Mucosa of descending colon (tissue), 3 donors: ENCODE results near the gene AFF4. TPM values are rescaled to one million over a fixed set of nuclear protein-coding genes. Genes with fewer than 3 reads are reported as not detected.
"Not testable (repeated sequence)": the region's sequence is repeated elsewhere in the genome, so short reads cannot be mapped to it uniquely, and the experiment has no call there.

Experiments used
- ATAC-seq: fragments of 200-7000 bp; cut with Tn5 transposase; one replicate; pipeline ENCODE4 v1.9.1; 2020; ENCODE audit warnings: mild to moderate bottlenecking, moderate library complexity
- DNase-seq, 3 donors: peaks; one replicate each; pipeline ENCODE4 v3.0.0-alpha.2; 2020
- H3K36me3 ChIP-seq: fragments of 200-600 bp; one replicate; pipeline ENCODE4 v1.8.0; 2021; ENCODE audit warnings: low read depth, mild to moderate bottlenecking
- H3K4me1 ChIP-seq: fragments of 200-600 bp; one replicate; pipeline ENCODE4 v1.8.0; 2021; ENCODE audit warnings: low read depth, mild to moderate bottlenecking
- H3K4me3 ChIP-seq: fragments of 200-600 bp; one replicate; pipeline ENCODE4 v1.8.0; 2021; ENCODE audit warnings: mild to moderate bottlenecking
- H3K9me3 ChIP-seq: fragments of 200-600 bp; one replicate; pipeline ENCODE4 v1.8.0; 2021; ENCODE audit warnings: mild to moderate bottlenecking
- CTCF ChIP-seq: fragments of 200-600 bp; IDR thresholded peaks from one replicate; pipeline ENCODE4 v1.8.0; 2022; ENCODE audit warnings: antibody characterized with exemption, mild to moderate bottlenecking
- intact Hi-C, 2 donors: fragments of 100-400 bp; cut with DNase I in 1 of 2; cut with micrococcal nuclease in 1 of 2; formaldehyde crosslinking; loops; one replicate each; pipeline versions ENCODE4 v1.11.0 to v1.11.1; 2022; cut with DNase I, micrococcal nuclease
- total RNA-seq, 3 donors: library from RNA; stranded (reverse); fragmentation: NEBNext Ultra II Directional in 2 of 3; extraction: Animal tissue kit (Norgen Biotek cat#: 25700) in 2 of 3; gene quantifications; one replicate each; pipeline versions ENCODE4 v1.2.1 to v1.2.4, GENCODE V29; 2021 to 2023
- donor health status: DM: no; HTN: no; CAD: no; lungs with moderate emphysema.
- donor health status: DM: no; HTN: no; CAD: no.
- donor health status: DM: no; HTN: yes; CAD: no.

AFF4 gene
- total RNA-seq, 3 donors from 2014 or later, result 65.8 to 85.3 (median 76.6) TPM

DNA sequence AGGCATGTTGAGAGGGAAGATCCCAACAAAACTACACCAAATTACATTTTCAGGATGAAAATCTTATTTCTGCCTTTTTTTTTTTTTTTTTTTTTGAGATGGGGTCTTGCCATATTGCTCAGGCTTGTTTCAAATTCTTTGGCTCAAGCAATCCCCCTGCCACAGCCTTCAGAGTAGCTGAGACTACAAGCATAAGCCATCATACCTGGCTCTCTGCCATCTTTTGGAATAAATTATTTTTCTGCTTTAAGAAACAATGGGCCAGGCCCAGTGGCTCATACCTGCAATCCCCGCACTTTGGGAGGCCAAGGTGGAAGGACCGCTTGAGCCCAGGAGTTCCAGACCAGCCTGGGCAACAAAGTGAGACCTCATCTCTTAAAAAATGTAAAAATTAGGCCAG, 14.3 kb downstream of the AFF4 start:
- Histone ChIP-seq H3K9me3 (no peaks in the 10 kb centered on the region), H3K4me3 (no peak overlapping the region), H3K4me1 (peaks cover 4% of the 10 kb centered on the region), H3K36me3 (no peaks in the 10 kb centered on the region)
- intact Hi-C loops, result no loop called here
- no peak for DNase-seq
- TF ChIP-seq CTCF, result no peak
- no peak for ATAC-seq

DNA sequence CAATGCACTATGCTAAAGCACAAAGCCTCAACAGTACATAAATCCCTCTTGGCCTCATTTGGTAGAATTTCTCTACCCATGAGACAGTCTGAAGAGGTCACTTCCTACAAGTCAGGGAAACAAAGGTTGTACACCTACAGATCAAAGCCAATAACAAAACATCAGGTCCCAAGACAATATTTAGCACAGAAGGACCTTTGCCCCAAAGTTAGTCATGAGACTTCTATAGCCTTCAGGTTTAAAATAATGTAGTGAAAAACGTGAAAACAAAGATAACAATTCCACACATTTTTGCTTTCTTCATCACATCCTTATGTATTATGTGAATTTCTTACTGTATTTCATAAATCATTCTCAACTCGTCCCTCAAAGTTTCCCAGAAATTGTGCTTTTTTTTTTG, 15.8 kb downstream of the AFF4 start:
- Histone ChIP-seq H3K36me3 (no peaks in the 10 kb centered on the region), H3K4me1 (peaks cover 7% of the 10 kb centered on the region), H3K4me3 (no peak overlapping the region), H3K9me3 (no peaks in the 10 kb centered on the region)
- DNase-seq (no peak), ATAC-seq (peak; percentile 44)
- no peak for TF ChIP-seq CTCF
- intact Hi-C loops, result no loop called here

DNA sequence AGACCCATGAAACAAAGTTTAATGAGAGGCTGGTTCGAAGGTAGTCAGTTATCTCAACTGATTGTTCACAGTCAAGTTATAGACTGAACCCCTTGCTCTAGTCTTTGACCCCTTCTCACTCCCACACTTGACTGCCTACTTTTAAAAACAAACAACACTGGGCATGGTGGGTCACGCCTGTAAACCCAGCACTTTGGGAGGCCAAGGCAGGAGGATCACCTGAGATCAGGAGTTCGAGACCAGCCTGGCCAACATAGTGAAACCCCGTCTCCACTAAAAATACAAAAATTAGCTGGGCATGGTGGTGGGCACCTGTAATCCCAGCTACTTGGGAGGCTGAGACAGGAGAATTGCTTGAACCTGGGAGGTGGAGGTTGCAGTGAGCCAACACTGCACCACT, 18.1 kb downstream of the AFF4 start:
- ATAC-seq, H3K36me3 ChIP-seq, DNase-seq, H3K9me3 ChIP-seq, H3K4me1 ChIP-seq, H3K4me3 ChIP-seq, intact Hi-C loops: not testable (repeated sequence)

DNA sequence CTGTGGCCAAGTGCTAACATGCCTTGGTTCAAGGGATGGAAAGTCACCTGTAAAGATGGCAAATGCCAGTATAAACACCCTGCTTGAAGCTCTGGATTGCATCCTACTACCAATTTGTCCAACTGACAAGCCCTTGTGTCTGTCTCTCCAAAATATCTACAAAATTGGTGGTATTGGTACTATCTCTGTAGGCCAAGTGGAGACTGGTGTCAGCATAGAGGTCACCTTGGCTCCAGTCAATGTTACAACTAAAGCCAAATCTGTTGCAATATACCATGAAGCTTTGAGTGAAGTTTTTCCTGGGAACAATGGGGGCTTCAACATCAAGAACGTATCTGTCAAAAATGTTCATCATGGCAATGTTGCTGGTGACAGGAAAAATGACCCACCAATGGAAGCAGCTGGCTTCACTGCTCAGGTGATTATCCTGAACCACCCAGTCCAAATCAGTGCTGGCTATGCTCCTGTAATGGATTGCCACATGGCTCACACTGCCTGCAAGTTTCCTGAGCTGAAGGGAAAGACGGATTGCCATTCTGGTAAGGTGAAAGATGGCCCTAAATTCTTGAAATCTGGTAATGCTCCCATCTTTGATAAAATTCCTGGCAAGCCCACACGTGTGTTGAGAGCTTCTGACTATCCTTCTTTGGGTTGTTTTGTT, 19.9 kb downstream of the AFF4 start:
- no peak for TF ChIP-seq CTCF
- H3K9me3 ChIP-seq, result no peaks in the 10 kb centered on the region
- peaks cover 6% of the 10 kb centered on the region for H3K4me1 ChIP-seq
- ATAC-seq (no peak), DNase-seq (no peak)
- intact Hi-C loops, result no loop called here
- no peak overlapping the region for H3K4me3 ChIP-seq
- H3K36me3 ChIP-seq, result no peaks in the 10 kb centered on the region

DNA sequence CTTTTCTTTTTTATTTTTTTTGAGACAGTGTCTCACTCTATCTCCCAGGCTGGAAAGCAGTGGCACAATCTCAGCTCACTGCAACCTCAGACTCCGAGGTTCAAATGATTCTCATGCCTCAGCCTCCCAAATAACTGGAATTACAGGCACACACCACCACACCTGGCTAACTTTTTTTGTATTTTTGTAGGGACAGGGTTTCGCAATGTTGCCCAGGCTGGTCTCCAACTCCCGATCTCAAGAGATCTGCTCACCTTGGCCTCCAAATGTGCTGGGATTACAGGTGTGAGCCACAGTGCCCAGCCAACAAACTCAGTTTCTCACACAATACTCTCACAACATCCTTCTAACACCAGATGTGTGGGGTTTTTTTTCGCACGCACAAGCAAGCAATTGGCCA, 22.1 kb downstream of the AFF4 start:
- no peak overlapping the region for H3K4me3 ChIP-seq
- intact Hi-C loops, result no loop called here
- no peaks in the 10 kb centered on the region for H3K36me3 ChIP-seq
- peaks cover 3% of the 10 kb centered on the region for H3K4me1 ChIP-seq
- H3K9me3 ChIP-seq, result no peaks in the 10 kb centered on the region
- TF ChIP-seq CTCF, result no peak
- ATAC-seq, result no peak
- no peak for DNase-seq

GRCh38 chr5:132928062-132928407, 35.4 kb downstream of the AFF4 start:
- H3K4me1 ChIP-seq, result no peaks in the 10 kb centered on the region
- no peak overlapping the region for H3K4me3 ChIP-seq
- no peaks in the 10 kb centered on the region for H3K9me3 ChIP-seq
- no peak for ATAC-seq
- intact Hi-C loops, result no loop called here
- TF ChIP-seq CTCF, result no peak
- DNase-seq, result no peak
- H3K36me3 ChIP-seq, result peaks cover 5% of the 10 kb centered on the region
